Measurements from ENCODE around the gene NT5M.

The NT5M gene

DNA sequence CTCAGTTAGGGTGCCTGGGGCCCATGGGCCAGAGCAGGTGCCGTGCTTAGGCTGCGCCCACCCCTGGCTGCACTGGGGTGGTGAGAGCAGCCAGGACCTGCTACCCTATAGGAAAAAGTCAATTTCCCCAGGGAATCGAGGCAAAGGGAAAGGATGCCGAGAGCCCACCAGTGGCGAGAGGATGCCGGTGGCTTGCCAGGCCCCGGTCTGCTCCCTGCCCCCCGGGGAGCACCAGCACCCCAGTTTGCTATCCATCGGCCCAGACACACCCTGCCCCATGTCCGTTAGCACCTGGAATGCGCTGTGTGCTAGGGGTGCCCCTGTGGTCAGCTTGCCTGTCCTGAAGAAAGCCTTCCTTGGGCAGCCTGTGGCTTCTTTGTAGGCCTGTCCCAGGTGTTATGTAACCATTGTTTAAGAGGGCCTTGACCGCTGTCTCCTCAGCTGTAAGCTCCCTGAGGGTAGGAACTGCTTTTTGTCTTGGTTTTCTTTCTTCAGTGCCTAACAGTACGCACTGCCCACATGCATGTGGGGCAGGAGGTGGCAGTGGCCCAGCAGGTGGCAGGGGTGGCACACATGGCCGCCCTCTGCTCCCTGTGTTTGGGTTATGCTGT, 40.8 kb downstream of the NT5M start:
- no peak for DNase-seq (ENCODE audit: low read depth)

DNA sequence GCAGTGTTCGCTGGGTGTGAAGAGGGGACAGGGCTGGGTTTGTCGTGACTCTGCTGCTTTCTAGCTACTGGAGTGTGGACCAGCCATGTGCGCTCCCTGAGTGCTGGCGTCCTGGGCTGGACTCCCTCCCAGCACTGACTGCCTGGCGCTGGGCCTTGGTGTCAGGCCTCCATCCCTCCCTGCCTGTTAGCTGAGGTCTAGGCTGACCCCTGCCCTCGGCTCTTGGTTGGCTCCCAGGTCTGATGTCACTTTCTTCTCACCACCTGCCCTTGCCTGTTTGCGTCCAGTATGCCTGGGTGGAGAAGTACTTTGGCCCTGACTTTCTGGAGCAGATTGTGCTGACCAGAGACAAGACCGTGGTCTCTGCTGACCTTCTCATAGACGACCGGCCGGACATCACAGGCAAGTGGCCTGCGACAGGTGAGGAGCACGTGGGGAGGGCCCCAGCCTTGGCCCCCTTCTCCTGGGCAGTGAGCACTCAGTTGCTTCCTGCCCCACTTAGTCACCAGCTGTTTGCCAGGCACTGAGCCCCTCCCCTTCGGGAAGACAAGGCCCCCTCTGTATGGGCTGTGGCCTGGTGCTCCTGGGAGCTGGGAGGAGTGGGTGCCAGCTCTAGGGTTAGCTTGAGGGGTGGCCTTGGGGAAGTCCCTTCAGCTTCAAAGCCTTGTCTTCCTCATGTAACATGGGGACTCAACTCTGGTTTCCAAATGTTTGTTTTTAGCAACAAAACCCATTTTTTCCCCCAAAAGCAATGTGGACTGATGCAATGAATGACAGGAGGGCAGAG, 41.5 kb downstream of the NT5M start:
- no peak for DNase-seq (ENCODE audit: low read depth)

DNA sequence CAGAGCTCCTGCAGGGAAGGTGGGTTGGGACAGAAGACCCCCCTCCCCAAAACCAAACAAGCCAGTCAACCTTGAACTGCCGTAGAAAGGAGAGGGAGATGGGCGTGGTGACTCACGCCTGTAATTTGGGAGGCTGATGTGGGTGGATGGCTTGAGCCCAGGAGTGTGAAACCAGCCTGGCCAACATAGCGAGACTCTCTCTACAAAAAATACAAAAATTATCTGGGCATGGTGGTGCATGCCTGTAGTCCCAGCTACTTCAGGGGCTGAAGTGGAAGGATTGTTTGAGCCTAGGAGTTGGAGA, 42.1 kb downstream of the NT5M start:
- DNase-seq (ENCODE audit: low read depth): no peak

- DNase-seq (ENCODE audit: low read depth): no peak
Measured at GRCh38 chr17:17345686-17346427, 42.7 kb downstream of the NT5M start.

- no peak for DNase-seq (ENCODE audit: low read depth)
Measured at GRCh38 chr17:17346428-17347233, 43.5 kb downstream of the NT5M start.

DNA sequence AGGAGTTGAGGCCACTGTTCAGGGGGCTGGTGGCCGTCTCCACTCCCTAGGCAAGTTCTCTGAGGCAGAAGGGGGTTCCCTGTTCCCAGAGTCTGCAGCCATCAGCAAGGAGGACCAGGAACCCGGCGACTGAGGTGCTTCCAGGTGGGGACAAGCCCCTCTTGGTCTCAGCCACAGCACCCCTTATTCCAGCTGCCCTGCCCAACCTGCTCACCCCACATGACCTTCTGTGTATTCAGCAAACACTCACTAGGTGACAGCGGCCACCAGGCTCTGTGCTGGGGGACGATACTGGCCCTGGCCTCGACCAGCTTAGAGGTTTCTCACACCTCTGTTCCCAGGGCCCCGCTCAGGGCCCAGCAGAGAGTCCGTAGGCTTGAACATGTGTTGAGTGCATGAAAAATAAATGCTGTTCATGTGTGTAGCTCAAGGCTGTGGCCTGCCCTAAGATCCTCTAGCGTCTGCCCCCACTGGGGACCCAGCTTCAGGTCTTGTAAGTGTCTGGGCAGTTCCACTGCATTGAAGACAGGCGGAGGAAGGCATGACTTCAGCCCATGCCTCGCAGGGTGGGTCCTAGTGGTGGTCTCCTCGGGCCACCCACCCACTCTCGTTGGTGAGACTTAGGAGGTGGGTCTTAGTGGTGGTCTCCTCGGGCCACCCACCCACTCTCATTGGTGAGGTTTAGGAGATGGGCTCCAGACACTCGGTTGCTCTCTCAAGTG, 44.2 kb downstream of the NT5M start:
- DNase-seq (ENCODE audit: low read depth): no peak

DNA sequence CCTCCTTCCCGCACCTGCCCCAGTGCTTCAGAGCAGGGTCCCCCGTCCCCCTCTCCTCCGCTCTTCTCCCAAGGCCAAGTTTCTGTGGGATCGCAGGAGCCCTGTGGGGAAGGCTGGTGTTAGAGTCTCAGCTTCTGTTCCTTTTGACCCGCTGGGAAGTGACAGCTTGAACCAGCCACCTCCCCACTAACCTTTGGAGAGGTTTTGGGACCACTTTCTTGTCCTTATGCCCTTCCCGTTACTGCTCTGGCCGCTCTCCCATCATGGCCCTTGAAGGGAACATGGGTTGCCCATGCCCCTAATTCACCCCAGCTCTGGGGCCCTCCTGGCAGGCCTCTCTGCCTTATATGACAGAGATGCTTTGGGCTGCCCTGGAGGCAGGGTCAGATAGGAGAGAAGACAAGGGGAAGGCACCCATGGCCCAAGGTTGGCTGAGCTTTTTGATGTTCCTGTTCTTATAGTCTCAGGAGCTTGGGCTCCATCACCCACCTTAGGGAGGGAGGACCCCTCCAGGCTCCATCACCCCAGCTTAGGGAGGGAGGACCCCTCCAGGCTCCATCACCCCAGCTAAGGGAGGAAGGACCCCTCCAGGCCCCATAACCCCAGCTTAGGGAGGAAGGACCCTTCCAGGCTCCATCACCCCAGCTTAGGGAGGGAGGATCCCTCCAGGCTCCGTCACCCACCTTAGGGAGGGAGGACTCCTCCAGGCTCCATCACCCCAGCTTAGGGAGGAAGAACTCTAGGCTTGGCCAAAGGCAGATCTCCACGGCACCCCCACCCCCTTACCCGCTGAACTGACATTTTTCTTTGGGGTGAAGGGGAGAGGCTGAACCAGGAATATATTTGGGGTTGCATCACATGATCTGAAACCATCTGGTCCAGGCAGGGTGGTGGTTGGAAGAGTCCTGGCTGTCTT, 45.0 kb downstream of the NT5M start:
- no peak for DNase-seq (ENCODE audit: low read depth)

DNA sequence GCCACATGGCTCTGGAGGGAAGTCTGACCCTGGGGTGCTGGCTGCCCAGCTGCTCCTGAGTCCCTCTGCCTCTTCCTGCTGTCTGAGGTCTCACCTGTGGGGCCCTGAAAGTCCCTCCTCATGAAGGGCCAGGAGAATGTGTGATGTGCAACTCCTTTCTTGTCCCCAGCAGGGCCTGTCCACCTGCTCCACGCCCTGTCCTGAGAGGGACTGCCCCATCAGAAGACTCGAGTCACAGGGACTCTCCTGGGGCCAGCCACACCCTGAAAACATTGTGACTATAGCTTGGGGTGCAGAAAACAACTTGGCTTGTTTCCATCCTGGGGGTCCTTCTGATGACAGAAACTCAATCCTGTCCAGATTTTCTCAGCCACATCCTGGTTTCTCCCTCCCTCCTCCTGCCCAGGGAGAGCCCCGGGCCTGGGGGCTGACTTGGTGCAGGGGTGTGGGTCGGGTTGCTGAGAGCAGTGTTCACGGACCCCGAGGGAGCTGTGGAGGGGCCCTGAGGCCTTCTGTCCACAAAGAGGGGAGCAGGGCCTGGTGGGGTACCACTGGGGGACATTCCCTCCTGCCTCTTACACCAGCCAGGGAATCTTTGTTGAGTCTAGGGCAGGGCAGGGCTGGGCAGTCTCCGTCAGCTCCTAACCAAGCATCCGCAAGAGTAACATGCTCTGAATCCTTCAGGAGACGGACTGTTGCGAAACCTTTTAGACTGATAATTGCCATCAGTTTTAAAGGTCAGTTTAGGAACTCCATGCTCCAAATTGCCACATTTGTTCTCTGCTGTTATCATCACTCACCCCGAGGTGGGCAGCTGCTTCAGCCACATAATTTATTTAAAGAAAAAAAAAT, 45.9 kb downstream of the NT5M start:
- DNase-seq (ENCODE audit: low read depth): no peak

GRCh38 chr17:17349724-17350106, 46.5 kb downstream of the NT5M start:
- no peak for DNase-seq (ENCODE audit: low read depth)

DNA sequence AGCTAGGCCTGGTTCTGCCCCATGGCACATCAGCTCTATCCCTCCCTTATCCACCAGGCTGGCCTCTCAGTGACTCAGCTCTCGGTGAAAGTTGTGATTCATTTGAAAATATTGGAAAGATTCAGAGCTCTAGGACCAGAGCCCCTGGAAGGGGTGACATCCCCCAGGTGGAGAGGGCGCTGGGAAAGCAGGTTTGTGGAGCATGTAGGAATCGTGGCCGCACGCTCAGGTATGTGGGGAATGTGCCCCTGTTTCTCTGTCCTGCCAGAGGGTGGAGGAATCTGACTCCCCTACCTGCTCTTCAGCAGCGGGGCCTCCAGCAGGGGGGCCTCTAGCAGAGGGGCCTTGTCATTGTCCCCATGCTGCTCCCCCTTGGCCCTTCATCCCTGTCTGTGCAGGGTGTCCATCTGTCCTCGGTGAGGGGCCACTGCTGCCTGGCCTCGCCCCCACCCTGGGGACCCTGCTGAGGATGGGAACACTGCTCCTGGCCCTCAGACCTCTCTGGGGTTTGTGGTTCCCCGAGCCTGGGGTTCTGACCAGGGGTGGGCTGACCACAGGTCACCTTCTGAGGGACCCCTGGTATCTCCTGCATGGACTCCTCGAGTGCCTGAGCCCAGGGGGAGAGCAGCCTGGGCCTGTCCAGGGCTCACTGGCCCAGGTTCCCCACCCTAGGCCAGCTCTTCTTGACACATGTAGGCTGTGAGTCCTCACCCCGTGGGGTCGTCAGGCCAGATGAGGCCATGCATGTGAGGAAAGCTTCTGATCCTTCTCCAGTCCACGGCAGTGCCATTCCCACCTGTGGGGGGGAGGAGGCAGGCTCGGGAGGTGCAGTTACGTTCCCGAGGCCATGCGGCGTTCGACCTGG, 47.5 kb downstream of the NT5M start:
- no peak for DNase-seq (ENCODE audit: low read depth)

DNA sequence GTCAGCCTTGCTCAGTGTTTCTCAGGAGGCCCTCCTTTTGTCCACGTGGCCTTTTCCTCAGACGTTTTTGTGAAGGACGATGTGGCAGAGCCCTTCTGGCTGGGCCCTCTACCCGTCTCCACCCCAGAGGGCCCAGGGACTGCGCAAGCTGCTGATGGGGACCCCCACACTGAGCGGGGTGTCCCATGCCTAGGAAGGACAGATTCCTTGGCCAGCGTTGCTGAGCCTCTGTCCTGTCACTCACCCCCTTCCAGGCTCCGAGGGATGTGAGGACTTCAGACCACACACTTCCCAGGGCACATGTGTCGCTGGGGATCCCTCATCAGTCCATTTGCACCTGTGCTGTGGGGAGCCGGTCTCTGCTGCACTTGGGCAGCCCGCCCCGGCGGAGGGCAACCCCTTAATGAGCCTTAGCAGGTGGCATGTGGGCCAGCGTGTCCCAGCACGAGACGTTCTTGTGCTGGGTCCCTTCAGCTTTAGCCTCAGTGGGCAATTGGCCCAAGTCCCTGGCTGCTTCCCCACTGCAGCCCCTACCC, 48.3 kb downstream of the NT5M start:
- no peak for DNase-seq (ENCODE audit: low read depth)

DNA sequence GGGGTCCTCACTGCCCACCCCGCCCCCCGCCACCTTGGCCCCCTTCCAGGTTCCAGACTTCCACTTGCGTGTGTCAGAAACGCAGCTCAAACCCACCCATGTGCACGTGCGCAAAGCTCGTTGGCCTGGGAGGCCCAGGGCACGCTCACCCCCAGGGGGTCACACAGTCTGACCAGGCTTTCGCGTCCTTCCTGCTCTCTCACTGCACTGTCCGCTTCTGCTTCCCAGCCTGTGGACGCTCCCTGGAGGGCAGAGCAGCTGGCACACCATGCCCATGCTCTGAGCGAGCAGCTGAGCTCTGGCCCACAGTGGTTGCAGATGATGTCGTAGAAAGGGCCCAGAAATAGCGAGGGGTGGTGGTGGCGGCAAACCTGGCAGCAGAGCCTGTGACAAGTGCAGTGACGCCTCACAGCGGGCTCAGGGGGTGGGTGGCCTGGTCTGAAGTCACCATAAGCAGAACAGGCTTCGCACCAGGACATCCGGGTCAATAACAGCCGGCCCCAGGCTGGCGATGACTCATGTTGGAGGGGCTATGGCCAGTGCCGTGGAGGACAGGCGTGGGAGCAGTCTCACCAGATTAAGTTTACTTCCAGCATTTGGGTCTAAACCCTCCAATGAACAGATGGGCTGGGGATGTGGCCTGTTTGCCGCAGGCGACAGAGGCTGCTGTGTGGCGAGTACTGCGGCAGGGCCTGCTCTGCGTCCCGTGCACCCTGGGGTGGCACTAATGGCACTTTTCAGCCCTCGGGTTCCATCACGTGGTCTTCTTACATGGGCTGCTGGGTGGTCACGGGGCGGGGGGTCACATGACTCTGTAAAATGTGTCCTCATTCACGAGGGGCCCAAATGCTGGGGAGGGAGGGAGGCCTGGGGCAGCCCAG, 49.0 kb downstream of the NT5M start:
- no peak for DNase-seq (ENCODE audit: low read depth)

GRCh38 chr17:17352836-17353624, 49.9 kb downstream of the NT5M start:
- DNase-seq (ENCODE audit: low read depth): no peak

DNA sequence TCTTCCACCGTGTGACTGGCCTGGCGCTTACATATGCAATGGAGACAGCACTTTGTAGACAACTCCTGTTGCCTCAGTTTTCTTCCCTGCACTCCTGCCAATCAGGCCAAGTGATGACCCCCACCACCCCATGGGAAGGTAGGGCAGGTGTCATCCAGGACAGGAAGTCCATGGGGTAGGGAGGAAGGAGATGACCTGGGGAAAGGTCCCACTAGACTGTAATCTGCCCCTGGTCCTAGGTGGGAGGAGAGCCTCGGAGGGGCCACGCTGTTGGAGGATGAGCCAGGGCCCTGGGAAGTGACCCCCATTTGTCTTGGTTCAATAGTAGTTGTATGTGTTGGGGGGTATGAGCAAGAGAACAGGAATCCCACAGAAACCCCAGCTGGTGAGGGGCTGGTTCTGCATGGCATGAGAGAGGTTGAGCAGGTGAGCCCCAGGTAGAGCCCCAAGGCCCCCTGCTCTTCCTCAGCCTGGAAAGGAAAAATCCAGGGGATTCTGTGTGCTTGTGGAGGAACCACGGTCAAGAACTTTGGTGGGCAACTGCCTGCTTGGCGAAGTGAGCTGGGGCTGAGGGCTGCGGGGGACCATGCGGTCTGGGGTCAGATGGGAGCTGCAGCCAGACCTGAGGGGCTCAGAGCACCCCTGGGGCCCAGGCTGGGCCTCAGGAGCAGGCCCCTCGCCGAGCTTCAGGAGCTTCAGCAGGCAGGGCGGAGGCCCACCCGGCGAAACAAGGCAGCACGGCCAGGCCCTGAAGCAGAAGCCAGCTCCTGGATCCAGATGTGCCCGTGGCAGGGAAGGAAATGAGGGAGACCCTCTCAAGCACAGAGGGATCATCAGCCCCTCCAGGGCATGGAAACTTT, 50.7 kb downstream of the NT5M start:
- no peak for DNase-seq (ENCODE audit: low read depth)

DNA sequence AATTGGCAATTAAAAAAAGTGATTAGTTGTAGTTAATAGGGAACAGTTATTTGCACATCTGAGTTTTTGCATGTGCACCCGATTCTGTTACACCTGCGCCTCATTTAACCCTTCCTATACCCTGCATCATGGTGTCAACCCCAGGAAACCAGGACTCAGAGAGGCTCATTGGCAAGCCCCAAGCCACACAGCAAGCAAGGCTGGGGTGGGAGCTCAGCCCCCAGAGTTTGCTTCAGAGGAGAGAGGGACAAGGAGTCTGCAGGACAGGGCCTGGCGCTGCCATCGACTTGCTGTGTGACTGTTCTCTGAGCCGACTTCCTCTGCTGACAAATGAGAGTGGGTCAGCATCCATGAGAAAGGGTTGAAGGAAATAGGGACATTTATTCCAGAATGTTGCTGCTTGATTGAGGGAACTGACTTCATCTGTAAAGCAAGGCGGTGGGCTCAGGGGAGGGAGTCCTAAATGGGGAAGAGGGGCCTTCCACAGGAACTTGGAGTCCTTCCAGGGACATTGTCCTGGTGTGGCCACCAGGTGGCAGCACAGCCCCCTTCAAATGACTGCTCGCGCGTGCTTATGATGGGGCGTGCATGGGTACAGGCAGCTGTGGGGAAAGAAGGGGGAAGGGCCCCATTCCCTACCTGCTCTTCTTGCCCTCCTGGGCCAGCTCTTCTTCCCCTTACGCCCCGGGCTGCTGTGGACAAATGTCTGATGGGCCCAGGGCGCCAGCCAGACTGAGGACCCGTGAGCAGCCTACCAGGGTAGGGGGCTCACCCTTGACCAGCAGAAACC, 51.6 kb downstream of the NT5M start:
- DNase-seq (ENCODE audit: low read depth): peak; percentile 61
